ENCODE results near the gene B4GALT6.

DNA sequence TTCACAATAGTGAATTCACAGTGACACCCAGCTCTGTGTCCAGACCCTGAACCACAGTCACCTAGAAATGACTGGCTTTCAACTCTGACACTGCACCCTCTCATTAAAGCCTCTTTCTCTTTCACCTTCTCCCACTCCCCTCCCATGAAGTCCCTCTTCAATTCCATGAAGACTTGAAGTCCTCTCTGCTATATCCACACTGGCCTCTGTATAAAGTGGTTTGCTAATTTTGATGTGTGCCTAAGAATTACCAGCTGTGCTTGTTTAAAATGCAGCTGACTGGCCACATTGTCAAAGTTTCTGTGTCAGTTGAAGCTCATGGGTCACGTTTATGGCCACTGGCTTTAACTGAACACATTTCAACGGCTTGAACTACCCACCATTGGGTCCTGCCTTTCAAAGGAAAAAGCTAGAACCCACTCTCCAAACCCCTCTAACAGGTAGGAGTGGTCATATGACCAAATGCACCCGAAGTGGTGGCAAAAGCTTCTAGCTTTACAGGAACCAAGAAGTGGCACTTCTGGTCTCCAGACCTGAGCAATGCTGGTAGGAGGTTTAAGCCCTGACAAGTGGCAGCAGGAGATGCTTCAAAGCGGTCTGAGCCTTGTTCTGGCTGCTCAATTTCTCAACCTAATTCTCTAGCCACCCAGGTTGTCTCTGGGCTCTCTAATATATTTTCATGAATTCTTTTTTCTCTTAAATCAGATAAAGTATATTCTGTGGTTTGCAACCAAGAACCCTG is 34.2 kb downstream of the B4GALT6 start:
- TF ChIP-seq, protein P1, sequence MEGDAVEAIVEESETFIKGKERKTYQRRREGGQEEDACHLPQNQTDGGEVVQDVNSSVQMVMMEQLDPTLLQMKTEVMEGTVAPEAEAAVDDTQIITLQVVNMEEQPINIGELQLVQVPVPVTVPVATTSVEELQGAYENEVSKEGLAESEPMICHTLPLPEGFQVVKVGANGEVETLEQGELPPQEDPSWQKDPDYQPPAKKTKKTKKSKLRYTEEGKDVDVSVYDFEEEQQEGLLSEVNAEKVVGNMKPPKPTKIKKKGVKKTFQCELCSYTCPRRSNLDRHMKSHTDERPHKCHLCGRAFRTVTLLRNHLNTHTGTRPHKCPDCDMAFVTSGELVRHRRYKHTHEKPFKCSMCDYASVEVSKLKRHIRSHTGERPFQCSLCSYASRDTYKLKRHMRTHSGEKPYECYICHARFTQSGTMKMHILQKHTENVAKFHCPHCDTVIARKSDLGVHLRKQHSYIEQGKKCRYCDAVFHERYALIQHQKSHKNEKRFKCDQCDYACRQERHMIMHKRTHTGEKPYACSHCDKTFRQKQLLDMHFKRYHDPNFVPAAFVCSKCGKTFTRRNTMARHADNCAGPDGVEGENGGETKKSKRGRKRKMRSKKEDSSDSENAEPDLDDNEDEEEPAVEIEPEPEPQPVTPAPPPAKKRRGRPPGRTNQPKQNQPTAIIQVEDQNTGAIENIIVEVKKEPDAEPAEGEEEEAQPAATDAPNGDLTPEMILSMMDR (IDR thresholded peaks at IDR 0.05; ENCODE audit: low read depth, low read length, poor library complexity, severe bottlenecking): no peak
- TF ChIP-seq EZH2phosphoT487 (IDR thresholded peaks at IDR 0.05; ENCODE audit: borderline replicate concordance, low read length): no peak
